ENCODE data around the gene SRRT.

GRCh38 chr7:100855515-100855914 is 19.4 kb upstream of the SRRT start:
- no peak for TF ChIP-seq CTCF (IDR thresholded peaks at IDR 0.05)
- TF ChIP-seq POLR2A (IDR thresholded peaks at IDR 0.05), result no peak
- TF ChIP-seq POLR2AphosphoS5 (IDR thresholded peaks at IDR 0.05), result no peak

All from sigmoid colon (tissue), 4 donors.